GM12864 (cell line): ENCODE measurements around the gene EML1.

Experiments
- DNase-seq: peaks from one replicate; pipeline ENCODE4 v3.0.0-alpha.2; 2011; ENCODE audit warnings: low read depth
- H3K4me3 ChIP-seq: 2 replicates; pipeline ENCODE4 v1.5.1; 2011; ENCODE audit warnings: mild to moderate bottlenecking, low read depth, low read length, control low read depth
- TF ChIP-seq, protein P1 (sequence below): IDR thresholded peaks from 2 replicates; pipeline ENCODE4 v1.5.1; 2011; ENCODE audit warnings: low read depth, mild to moderate bottlenecking, moderate library complexity, low read length, control low read depth, inconsistent platforms; ENCODE audit errors: missing control alignments

Gene EML1

DNA sequence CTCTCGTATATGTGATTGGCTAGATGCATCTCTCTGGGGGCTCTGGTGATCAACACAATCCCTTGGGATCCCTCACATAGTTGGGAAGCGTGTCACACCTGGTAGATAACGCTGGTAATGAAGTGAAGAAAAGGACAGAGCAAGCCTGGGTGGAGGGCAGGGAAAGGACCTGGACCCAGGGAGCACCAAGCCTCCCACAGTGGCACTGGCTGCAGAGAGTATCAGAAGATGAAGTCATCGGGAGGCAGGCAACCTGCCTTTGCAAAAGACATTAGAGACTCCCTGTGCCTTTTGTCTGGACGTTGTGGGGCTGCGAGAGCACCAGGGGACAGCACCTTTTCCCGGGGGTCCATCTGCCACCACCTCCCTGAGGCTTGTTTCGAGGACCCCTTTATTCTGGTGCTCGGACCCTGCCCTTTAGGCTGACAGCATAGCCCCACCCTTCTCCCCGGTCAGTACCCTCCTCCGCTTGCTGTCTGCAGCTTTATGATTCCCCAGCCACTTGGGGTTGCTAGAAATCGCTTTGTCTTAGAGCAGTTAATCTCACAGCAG, 116.4 kb downstream of the EML1 start:
- TF ChIP-seq, protein P1, sequence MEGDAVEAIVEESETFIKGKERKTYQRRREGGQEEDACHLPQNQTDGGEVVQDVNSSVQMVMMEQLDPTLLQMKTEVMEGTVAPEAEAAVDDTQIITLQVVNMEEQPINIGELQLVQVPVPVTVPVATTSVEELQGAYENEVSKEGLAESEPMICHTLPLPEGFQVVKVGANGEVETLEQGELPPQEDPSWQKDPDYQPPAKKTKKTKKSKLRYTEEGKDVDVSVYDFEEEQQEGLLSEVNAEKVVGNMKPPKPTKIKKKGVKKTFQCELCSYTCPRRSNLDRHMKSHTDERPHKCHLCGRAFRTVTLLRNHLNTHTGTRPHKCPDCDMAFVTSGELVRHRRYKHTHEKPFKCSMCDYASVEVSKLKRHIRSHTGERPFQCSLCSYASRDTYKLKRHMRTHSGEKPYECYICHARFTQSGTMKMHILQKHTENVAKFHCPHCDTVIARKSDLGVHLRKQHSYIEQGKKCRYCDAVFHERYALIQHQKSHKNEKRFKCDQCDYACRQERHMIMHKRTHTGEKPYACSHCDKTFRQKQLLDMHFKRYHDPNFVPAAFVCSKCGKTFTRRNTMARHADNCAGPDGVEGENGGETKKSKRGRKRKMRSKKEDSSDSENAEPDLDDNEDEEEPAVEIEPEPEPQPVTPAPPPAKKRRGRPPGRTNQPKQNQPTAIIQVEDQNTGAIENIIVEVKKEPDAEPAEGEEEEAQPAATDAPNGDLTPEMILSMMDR: no peak
- DNase-seq: no peak

DNA sequence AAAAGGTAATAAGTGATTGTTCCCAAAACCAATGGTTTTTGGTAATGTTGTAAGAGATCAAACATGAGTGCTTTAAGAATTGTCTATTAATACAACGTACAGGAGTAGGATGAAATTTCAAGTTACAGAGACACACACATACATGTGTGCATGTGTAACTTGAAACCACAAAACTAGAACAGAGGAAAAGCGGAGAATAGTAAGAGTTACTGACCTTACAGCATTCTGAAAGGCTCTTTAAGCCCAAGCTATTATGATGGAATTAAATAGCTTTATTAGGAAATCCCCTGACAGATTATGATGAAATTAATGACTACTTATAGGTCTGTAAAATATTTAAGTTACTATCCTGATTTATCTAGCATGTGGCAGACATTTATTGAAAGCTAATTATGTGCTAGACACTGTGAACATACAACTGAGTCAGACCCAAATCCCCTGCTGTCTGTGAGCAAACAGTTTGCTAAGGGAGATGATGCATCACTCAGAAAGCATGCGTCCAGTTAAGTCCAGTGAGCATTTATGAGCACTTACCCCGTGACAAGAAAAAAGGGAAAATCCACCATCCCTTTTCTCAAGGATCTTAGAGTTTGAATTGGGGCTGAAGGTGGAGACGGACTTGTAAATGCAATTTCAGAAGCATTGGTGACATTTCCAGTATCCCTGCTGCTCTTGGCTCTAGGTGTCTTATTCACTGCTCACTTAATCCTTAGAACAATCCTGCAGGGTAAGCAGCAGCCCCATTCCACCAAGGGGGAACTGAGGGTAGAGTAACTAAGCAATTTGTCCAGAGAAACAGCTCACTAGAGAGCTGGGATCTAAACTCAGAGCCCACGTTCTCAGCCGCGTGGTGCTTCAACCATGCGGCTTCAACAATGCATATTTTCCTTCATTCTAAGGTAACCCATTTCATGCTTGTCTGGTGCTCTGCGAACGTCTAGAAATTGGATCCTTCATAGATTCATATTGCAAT, 117.4 kb downstream of the EML1 start:
- DNase-seq: no peak
- no peak overlapping the region for H3K4me3 ChIP-seq
- TF ChIP-seq, protein P1: no peak

More for the DNA sequence above, 116.4 kb downstream of the EML1 start:
- no peak overlapping the region for H3K4me3 ChIP-seq

DNA sequence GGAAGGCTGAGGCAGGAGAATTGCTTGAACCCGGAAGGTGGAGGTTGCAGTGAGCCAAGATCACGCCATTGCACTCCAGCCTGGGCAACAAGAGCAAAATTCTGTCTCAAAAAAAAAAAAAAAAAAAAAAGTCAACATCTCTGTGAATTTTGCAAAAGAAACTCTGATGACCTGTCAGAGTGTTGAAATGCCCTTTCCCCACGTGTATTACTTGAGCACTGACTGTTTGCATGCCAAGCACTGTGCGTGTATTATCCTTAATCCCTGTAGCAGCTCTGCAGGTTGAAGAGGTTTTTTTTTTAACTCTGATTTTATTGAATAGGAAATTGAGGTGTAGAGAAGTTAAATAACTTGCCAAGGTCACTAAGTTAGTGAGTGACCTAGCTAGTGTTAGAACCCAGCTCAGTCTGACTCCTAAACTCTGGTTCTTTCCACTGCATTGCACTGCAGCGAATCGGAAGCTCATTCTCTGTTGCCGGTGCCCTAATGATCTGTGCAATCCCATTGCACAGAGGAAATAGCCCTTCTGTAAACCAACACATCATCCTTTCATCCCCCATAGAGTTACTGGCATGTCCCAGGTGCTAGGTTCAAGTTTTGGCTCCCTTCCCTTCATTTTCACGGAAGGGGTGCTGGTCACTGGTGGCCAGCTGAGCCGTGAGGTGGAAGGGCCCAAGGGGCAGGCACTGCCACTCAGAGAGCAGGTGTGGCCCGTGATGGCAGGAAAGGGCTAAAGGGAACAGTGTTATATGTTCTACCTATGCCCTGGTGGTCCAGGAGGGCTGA, 122.3 kb downstream of the EML1 start:
- H3K4me3 ChIP-seq: no peak overlapping the region
- DNase-seq: no peak
- TF ChIP-seq, protein P1: no peak

DNA sequence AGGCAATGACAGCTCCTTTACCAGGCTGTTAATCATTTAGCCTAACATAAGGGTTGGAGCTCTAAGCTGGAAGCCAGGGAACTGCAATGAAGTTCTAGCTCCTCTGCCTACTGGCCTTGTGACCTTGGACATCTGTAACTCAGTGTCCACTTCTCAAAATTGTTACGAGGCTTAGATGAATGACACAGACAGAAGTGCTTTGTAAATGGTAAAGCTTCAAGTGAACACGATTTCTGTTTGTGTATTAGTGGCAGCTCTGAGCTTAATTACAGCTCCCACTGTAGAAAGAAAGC, 122.8 kb downstream of the EML1 start:
- TF ChIP-seq, protein P1: no peak
- DNase-seq: no peak
- no peak overlapping the region for H3K4me3 ChIP-seq

DNA sequence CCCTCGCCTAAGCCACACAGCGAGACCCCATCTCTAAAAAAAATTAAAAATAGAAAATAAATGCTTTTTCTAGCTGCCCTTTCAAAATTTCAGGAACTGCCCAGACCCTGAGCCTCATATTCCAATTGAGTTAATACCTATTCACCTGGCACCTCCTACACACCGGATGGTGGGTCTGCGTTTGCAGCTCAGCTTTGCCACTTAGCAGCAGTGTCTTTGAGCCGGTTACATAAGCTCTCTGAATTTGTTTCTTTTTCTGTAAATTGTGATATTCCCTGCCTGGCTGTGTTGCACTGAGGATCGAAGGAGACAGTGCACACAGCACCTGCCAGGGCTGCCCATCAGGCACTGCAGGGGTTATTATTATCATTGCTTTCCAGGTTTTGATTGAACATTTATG, 125.6 kb downstream of the EML1 start:
- DNase-seq: no peak
- H3K4me3 ChIP-seq: no peak overlapping the region
- TF ChIP-seq, protein P1: no peak

DNA sequence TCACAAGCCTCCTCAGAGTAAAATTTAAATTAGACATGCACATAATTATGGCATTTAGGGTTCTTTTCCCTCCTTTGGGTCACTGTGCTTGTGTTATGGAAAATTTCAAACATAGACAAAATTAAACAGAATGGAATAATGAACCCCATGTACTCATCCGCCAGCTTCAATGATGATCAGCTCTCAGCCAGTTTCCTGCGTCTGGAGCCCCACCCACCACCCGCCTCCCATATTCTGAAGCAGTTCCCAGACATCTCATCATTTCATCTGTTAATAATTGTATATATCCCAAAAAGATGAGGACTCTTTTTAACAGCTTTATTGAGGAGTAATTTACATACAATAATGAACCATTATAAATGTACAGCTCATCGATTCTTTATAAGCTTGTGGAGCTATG, 128.2 kb downstream of the EML1 start:
- TF ChIP-seq, protein P1: no peak
- H3K4me3 ChIP-seq: no peak overlapping the region
- DNase-seq: no peak
